Fibroblast of pulmonary artery (primary cell): Measurements from ENCODE around the gene CASP1.
"Not testable (repeated sequence)": the region's sequence is repeated elsewhere in the genome, so short reads cannot be mapped to it uniquely, and the experiment has no call there.

ENCODE experiments used
- DNase-seq: peaks from one replicate; pipeline ENCODE4 v3.0.0-alpha.2; 2010; ENCODE audit warnings: low read depth
- H3K4me3 ChIP-seq: replicated peaks from 2 replicates; pipeline ENCODE4 v1.5.1; 2011; ENCODE audit warnings: low read depth, mild to moderate bottlenecking, control low read depth, low read length, moderate library complexity
- TF ChIP-seq, protein P1 (sequence below): IDR thresholded peaks from 2 replicates; pipeline ENCODE4 v1.5.1; 2011; ENCODE audit warnings: mild to moderate bottlenecking, control low read depth, low read length, inconsistent platforms; ENCODE audit errors: missing control alignments

Gene CASP1

DNA sequence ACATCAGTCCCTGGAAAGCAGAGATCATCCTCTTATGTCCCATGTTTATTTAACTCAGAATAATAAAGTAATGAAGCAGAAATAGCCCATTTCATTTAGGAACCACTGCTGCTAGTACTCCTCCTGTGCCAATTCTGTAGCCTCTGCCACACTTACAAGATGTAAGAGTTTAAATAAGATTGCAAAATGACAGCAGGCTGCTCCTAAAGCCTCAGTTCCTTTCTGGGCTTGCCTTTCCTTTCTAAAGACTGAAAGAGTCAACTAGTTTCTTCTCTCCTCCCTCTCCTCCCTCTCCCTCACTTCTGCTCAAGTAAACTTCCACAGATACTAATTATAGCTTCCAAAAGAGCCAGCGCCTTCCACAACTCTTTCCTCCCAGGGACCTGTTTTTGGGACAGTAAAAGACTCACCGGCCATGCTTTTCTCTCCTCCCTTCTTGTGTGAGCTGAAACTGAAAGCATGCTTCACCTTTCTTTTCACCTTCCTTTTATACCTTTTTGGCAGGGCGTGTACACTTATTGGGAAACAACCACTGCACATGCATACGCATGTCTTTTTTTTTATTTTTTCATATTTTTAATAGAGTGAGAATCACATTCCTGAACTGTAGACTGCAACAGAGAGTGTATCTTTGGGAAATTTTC, 36.3 kb upstream of the CASP1 start:
- TF ChIP-seq, protein P1, sequence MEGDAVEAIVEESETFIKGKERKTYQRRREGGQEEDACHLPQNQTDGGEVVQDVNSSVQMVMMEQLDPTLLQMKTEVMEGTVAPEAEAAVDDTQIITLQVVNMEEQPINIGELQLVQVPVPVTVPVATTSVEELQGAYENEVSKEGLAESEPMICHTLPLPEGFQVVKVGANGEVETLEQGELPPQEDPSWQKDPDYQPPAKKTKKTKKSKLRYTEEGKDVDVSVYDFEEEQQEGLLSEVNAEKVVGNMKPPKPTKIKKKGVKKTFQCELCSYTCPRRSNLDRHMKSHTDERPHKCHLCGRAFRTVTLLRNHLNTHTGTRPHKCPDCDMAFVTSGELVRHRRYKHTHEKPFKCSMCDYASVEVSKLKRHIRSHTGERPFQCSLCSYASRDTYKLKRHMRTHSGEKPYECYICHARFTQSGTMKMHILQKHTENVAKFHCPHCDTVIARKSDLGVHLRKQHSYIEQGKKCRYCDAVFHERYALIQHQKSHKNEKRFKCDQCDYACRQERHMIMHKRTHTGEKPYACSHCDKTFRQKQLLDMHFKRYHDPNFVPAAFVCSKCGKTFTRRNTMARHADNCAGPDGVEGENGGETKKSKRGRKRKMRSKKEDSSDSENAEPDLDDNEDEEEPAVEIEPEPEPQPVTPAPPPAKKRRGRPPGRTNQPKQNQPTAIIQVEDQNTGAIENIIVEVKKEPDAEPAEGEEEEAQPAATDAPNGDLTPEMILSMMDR = no peak
- H3K4me3 ChIP-seq = no peak overlapping the region
- DNase-seq = no peak

DNA sequence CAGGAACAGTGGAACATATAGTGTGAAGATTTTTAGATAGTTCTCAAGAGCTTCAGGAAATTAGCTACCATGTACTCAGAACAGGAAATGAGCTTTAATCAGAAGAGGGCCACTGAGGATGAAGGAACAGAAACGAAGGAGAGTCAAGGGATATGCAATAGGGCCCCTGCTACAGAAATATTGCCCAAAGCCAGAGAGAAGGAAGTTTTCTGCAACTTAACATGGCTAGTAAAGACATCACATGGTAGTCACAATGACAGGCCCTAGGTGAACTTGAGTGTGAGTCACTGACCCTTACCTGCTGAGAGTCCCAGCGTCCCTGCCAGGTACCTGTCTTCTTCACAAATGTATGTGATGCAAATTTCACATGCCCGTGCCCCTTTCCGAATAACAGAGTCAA, 35.4 kb upstream of the CASP1 start:
- DNase-seq = no peak
- no peak overlapping the region for H3K4me3 ChIP-seq
- TF ChIP-seq, protein P1 = no peak

DNA sequence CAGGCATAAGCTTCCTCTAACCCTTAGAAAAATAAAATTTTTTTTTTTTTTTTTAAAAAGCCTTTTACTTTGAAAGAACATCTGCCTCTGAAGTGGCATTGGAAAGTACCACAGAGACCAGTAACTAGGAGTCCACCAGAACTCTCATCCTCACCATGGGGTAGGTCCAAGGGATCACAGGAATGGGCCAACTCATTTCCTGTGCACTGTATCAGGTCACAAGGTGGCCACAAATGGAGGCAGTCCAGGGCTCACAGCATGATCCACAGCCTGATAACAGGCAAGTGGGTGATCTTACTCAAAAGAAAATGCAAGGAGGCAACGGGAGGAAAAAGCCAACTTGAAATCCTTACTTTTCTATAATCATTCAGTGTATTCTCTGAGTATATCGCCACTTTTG, 34.8 kb upstream of the CASP1 start:
- H3K4me3 ChIP-seq, DNase-seq: not testable (repeated sequence)

DNA sequence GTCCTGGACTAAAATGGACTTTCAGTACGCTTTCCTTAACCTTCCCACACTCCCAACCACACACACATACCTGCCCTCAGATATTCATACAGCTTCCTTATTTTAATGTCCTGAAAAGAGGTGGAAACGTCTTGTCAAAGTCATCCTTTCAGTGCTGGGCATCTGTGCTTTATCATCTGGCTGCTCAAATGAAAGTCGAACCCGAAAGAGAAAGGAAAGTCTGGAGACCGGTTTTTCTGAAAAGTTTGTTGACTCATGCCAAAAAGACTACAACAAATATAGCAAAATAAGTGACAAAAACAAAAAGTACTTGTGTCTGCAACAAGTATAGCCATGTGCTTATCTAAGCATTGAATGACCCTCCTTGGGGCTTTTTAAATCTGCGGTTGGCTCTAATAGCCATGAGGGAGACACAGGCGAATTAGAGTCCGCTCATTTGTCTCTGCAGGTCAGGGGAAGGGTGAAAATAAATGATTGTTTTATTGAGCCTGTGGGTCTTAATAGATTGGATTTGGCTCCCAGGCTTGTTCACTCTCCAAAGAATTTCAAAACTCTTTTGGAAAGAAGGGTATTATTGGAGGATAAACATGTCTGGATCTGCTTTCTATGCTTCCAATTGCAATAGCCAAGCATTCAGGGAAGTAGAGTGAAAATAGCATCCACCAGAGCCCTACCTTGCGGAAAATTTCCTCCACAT, 28.4 kb upstream of the CASP1 start:
- not testable (repeated sequence) for DNase-seq, H3K4me3 ChIP-seq

DNA sequence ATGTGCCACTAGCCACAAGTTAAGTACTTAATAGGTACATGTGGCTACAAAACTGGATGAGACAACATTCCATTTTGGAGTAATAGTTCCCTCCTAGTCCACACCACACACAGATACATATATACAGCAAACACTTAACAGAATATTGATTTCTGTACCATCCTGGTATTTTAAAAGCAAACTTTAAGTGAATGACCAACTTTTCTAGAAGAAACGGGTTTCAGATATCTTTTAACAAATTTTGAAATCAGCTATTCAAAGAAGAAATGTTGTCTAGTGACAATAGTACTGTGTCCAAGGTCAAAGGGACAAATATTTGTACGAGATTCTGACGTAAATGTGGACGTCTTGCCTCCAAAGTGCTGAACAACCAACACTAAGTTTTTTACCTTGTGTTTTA, 22.5 kb upstream of the CASP1 start:
- H3K4me3 ChIP-seq = no peak overlapping the region
- no peak for DNase-seq
- TF ChIP-seq, protein P1 = no peak

DNA sequence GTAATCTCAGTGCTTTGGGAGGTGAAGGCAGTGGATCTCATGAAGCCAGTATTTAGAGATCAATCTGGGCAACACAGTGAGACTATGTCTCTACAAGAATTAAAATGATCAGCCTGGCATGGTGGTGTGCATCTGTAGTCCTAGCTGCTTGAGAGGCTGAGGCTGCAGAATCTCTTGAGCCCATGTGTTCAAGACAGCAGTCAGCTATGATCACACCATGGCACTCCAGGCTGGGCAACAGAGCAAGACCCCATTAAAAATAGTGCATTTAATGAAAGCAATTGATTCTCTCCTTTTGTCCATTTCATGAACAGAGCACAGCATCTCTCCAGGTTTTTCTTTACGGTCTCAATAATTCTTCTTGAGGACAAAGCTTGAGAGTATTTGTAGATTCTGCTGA, 21.5 kb upstream of the CASP1 start:
- TF ChIP-seq, protein P1 = no peak
- DNase-seq = no peak
- no peak overlapping the region for H3K4me3 ChIP-seq

DNA sequence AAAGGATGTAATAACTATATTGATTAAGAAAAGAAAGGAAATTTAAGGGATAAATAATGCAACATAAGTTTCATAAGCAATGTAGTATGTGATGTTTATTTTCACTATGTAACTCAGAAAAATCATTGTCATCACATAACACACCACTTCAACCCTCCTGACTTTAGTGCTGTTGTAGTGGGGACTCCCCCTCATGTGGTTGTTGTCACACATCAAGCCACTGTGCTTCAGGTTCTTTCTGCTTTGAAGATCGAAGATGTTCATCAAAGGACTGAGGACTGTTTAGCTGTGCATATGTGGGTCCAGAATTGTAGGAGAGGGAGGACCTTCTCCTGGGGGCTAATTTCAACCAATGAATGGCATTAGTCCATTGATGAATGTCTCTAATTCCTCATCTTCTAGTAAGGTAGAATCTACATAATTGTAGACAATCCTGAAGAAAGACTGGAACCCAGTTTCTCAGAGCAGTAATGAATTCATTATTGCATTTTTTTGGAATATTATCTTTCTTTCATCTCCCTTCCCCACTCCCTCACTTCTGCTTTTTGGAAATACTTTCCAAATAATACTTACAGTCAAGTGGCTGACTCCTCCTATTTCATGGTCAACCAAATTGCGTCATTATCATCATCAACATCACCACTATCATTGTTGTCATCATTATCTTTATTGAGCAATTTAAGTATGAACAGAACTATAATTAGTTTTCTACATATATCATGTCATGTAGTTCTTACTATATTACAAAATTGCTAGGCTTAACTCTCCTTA, 20.0 kb upstream of the CASP1 start:
- TF ChIP-seq, protein P1 = no peak
- DNase-seq = no peak
- no peak overlapping the region for H3K4me3 ChIP-seq

DNA sequence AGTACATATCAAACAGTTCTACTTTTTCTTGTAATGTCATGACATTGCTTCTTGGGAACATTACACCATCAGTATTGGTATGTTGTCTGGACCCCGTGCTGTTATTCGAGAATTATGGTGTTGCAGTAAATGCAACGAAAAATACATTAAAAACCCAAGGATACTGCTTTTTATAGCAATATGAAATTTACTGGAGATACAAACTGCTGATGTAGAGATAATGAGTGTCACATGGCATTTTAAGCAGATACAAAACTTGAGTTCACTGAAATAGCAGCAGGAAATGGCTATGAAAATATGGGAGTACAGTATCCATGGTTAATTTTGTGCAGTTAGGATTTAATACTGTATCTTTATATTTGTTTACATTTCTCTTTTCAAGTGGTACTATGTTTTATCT, 17.5 kb upstream of the CASP1 start:
- H3K4me3 ChIP-seq = no peak overlapping the region
- no peak for DNase-seq
- TF ChIP-seq, protein P1 = no peak
